ENCODE data around the gene COL6A1. TPM values are rescaled to one million over a fixed set of nuclear protein-coding genes. Genes with fewer than 3 reads are reported as not detected.

COL6A1 gene
- polyA plus RNA-seq, 1 donor from 2014 or later = 29.4 TPM

DNA sequence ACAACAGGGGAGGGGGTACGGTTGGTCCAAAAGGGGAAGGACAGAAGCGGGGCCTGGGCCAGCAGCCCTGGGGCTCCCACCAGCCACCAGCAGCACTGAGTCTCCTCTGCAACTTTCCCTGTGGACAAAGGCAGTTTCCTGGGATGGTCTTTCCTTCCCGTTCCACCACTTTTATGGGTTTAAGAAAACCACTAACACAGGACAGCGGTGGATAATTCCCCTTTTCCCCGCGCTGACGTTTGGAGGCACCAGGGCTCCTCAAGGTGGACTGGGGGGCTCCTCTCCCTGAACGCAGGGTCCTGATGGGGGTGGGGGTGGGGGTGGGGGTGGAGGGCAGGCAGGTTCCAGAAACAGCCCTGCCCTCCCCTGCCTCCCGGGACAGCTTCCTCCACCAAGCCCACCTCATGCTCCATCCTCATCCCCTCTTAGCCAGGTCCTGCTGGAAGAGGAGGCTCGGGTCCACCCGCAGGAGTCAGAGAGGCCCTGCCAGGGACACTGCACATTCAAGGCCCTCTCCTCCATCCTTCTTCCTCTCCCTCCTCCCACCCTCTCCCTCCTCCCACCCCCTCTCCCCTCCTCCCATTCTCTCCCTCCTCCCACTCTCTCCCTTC is 4.8 kb upstream of the COL6A1 start:
- Histone ChIP-seq H3K9me2 (ENCODE audit: insufficient read depth, low read length) (no peaks in the 10 kb centered on the region), H4K20me1 (ENCODE audit: insufficient read depth) (no peaks in the 10 kb centered on the region), H3K4me3 (ENCODE audit: low read length) (no peak overlapping the region), H3K36me3 (ENCODE audit: insufficient read depth, low read length) (no peaks in the 10 kb centered on the region), H3K4me2 (ENCODE audit: low read length) (no peak overlapping the region), H3K27ac (ENCODE audit: low read length) (no peak overlapping the region), H3F3A (ENCODE audit: insufficient read depth, low read length, poor library complexity, severe bottlenecking) (peaks cover 9% of the 10 kb centered on the region), H3K27me3 (ENCODE audit: insufficient read depth, low read depth, low read length) (peaks cover 38% of the 10 kb centered on the region), H3K79me2 (replicated peaks; ENCODE audit: insufficient read depth, low read length) (no peaks in the 10 kb centered on the region), H2AFZ (ENCODE audit: low read depth, low read length) (no peak overlapping the region), H3K9me3 (ENCODE audit: low read length) (no peaks in the 10 kb centered on the region), H3K9ac (ENCODE audit: low read length) (no peak overlapping the region)
- TF ChIP-seq SMC3 (conservative IDR thresholded peaks at IDR 0.05; ENCODE audit: poor library complexity) = no peak
- no peak for TF ChIP-seq POLR2AphosphoS5 (IDR thresholded peaks at IDR 0.05)
- TF ChIP-seq, protein P1, sequence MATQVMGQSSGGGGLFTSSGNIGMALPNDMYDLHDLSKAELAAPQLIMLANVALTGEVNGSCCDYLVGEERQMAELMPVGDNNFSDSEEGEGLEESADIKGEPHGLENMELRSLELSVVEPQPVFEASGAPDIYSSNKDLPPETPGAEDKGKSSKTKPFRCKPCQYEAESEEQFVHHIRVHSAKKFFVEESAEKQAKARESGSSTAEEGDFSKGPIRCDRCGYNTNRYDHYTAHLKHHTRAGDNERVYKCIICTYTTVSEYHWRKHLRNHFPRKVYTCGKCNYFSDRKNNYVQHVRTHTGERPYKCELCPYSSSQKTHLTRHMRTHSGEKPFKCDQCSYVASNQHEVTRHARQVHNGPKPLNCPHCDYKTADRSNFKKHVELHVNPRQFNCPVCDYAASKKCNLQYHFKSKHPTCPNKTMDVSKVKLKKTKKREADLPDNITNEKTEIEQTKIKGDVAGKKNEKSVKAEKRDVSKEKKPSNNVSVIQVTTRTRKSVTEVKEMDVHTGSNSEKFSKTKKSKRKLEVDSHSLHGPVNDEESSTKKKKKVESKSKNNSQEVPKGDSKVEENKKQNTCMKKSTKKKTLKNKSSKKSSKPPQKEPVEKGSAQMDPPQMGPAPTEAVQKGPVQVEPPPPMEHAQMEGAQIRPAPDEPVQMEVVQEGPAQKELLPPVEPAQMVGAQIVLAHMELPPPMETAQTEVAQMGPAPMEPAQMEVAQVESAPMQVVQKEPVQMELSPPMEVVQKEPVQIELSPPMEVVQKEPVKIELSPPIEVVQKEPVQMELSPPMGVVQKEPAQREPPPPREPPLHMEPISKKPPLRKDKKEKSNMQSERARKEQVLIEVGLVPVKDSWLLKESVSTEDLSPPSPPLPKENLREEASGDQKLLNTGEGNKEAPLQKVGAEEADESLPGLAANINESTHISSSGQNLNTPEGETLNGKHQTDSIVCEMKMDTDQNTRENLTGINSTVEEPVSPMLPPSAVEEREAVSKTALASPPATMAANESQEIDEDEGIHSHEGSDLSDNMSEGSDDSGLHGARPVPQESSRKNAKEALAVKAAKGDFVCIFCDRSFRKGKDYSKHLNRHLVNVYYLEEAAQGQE (IDR thresholded peaks at IDR 0.05; ENCODE audit: borderline replicate concordance) = no peak
- TF ChIP-seq EZH2 (IDR thresholded peaks at IDR 0.05; ENCODE audit: borderline replicate concordance, insufficient read depth, low read length, poor library complexity, severe bottlenecking) = no peak
- no peak for TF ChIP-seq MXI1 (conservative IDR thresholded peaks at IDR 0.05; ENCODE audit: poor library complexity, severe bottlenecking)
- TF ChIP-seq, protein P2, sequence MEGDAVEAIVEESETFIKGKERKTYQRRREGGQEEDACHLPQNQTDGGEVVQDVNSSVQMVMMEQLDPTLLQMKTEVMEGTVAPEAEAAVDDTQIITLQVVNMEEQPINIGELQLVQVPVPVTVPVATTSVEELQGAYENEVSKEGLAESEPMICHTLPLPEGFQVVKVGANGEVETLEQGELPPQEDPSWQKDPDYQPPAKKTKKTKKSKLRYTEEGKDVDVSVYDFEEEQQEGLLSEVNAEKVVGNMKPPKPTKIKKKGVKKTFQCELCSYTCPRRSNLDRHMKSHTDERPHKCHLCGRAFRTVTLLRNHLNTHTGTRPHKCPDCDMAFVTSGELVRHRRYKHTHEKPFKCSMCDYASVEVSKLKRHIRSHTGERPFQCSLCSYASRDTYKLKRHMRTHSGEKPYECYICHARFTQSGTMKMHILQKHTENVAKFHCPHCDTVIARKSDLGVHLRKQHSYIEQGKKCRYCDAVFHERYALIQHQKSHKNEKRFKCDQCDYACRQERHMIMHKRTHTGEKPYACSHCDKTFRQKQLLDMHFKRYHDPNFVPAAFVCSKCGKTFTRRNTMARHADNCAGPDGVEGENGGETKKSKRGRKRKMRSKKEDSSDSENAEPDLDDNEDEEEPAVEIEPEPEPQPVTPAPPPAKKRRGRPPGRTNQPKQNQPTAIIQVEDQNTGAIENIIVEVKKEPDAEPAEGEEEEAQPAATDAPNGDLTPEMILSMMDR (IDR thresholded peaks at IDR 0.05; ENCODE audit: poor library complexity, severe bottlenecking) = no peak
- no peak for TF ChIP-seq TAF1 (IDR thresholded peaks at IDR 0.05; ENCODE audit: low read depth)
- TF ChIP-seq RAD21 (conservative IDR thresholded peaks at IDR 0.05) = no peak
- no peak for TF ChIP-seq EP300 (conservative IDR thresholded peaks at IDR 0.05; ENCODE audit: poor library complexity, severe bottlenecking)

DNA sequence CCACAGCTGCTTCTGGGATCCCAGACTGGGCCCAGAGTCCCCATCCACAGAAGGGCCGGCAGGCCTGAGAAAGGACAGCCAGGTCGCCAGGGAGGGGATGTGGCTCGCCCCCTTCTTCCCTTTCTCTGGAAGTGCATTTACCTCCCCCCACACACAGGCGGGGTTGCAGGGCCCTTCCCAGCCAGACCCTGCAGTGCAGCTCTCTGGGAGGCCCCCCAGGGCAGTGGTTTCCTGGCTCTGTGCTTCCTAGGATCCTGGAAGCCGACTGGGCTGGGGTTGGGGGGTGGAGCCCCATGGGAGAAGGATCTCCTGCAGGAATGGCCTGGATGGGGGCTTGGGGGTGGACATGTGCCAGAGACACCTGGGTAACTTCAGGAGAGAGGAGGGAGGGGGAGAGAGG is 4.2 kb upstream of the COL6A1 start:
- Histone ChIP-seq H2AFZ (ENCODE audit: low read depth, low read length) (no peak overlapping the region), H3K4me2 (ENCODE audit: low read length) (no peak overlapping the region), H3K36me3 (ENCODE audit: insufficient read depth, low read length) (no peaks in the 10 kb centered on the region), H4K20me1 (ENCODE audit: insufficient read depth) (no peaks in the 10 kb centered on the region), H3K27ac (ENCODE audit: low read length) (no peak overlapping the region), H3K9ac (ENCODE audit: low read length) (no peak overlapping the region), H3K79me2 (replicated peaks; ENCODE audit: insufficient read depth, low read length) (no peaks in the 10 kb centered on the region), H3K27me3 (ENCODE audit: insufficient read depth, low read depth, low read length) (peaks cover 33% of the 10 kb centered on the region), H3K9me3 (ENCODE audit: low read length) (no peaks in the 10 kb centered on the region), H3K4me3 (ENCODE audit: low read length) (no peak overlapping the region), H3F3A (ENCODE audit: insufficient read depth, low read length, poor library complexity, severe bottlenecking) (peaks cover 9% of the 10 kb centered on the region), H3K9me2 (ENCODE audit: insufficient read depth, low read length) (no peaks in the 10 kb centered on the region)
- TF ChIP-seq MXI1 (conservative IDR thresholded peaks at IDR 0.05; ENCODE audit: poor library complexity, severe bottlenecking) (no peak), POLR2AphosphoS5 (IDR thresholded peaks at IDR 0.05) (no peak), SMC3 (conservative IDR thresholded peaks at IDR 0.05; ENCODE audit: poor library complexity) (no peak), EP300 (conservative IDR thresholded peaks at IDR 0.05; ENCODE audit: poor library complexity, severe bottlenecking) (no peak), RAD21 (conservative IDR thresholded peaks at IDR 0.05) (no peak), EZH2 (IDR thresholded peaks at IDR 0.05; ENCODE audit: borderline replicate concordance, insufficient read depth, low read length, poor library complexity, severe bottlenecking) (no peak), TAF1 (IDR thresholded peaks at IDR 0.05; ENCODE audit: low read depth) (no peak)
- TF ChIP-seq, protein P2 (IDR thresholded peaks at IDR 0.05; ENCODE audit: poor library complexity, severe bottlenecking) = no peak
- TF ChIP-seq, protein P1 (IDR thresholded peaks at IDR 0.05; ENCODE audit: borderline replicate concordance) = no peak

Measured in neural cell (in vitro differentiated cells).